GM10248 (cell line): Measurements from ENCODE around the gene ZNF146.
"Not testable (repeated sequence)": the region's sequence is repeated elsewhere in the genome, so short reads cannot be mapped to it uniquely, and the experiment has no call there.

ENCODE experiments used
- CTCF ChIA-PET: fragments of 300-600 bp; sonication (Branson Sonifier 250); formaldehyde crosslinking; extraction: SDS; loops from one replicate; lab custom pipeline; 2021; ENCODE audit warnings: antibody characterized with exemption; lab: Yijun Ruan, JAX
- POLR2A ChIA-PET: fragments of 350-650 bp; sonication (Branson Sonifier 250); formaldehyde crosslinking; extraction: SDS; loops from one replicate; lab custom pipeline; 2020; ENCODE audit warnings: antibody characterized with exemption; lab: Yijun Ruan, JAX
- DNase-seq: peaks from one replicate; pipeline ENCODE4 v3.0.0; 2012; ENCODE audit errors: extremely low spot score
- TF ChIP-seq, protein P1 (sequence below): IDR thresholded peaks from 2 replicates; pipeline ENCODE4 v1.5.1; 2012; ENCODE audit warnings: mild to moderate bottlenecking, low read depth; ENCODE audit errors: extremely low read depth, missing control alignments, control extremely low read depth

Gene ZNF146

DNA sequence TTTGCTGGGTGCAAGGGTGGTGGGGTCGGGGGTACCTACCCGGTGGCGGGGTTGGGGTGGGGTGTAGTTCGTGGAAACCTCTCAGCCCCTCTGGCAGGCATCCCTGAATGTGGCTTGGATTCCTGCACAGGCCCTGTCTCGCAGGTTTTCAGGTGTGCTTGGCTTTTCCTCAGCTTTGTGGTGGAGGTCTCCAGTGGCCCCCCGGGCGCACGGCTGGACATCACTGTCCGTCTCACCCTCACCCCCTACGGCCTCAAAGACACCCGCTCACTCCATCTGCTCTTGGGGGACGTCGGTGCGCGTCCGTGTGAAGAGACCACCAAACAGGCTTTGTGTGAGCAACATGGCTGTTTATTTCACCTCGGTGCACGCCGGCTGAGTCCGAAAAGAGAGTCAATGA is 44.3 kb downstream of the ZNF146 start:
- ChIA-PET POLR2A (no interaction called here), CTCF (no interaction called here)
- TF ChIP-seq, protein P1, sequence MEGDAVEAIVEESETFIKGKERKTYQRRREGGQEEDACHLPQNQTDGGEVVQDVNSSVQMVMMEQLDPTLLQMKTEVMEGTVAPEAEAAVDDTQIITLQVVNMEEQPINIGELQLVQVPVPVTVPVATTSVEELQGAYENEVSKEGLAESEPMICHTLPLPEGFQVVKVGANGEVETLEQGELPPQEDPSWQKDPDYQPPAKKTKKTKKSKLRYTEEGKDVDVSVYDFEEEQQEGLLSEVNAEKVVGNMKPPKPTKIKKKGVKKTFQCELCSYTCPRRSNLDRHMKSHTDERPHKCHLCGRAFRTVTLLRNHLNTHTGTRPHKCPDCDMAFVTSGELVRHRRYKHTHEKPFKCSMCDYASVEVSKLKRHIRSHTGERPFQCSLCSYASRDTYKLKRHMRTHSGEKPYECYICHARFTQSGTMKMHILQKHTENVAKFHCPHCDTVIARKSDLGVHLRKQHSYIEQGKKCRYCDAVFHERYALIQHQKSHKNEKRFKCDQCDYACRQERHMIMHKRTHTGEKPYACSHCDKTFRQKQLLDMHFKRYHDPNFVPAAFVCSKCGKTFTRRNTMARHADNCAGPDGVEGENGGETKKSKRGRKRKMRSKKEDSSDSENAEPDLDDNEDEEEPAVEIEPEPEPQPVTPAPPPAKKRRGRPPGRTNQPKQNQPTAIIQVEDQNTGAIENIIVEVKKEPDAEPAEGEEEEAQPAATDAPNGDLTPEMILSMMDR, result no peak
- no peak for DNase-seq

DNA sequence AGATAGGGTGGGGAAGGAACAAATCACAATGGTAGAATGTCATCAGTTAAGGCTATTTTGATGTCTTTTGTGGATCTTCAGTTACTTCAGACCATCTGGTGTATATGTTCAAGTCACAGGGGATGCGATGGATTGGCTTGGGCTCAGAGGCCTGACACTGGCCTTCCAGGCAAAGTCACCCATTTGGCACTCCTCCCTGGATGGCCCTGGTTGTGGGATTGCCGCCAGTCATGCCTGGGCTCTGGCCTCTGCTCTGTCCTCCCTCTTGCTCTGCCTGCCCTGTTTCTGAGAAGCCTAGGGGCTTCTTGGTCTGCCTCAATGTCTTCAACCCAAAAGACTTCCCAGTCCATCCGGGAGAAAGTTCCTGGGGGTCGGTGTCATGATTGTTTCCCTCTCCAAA is 50.2 kb downstream of the ZNF146 start:
- CTCF ChIA-PET, result no interaction called here
- TF ChIP-seq, protein P1, result no peak
- POLR2A ChIA-PET, result no interaction called here
- no peak for DNase-seq

DNA sequence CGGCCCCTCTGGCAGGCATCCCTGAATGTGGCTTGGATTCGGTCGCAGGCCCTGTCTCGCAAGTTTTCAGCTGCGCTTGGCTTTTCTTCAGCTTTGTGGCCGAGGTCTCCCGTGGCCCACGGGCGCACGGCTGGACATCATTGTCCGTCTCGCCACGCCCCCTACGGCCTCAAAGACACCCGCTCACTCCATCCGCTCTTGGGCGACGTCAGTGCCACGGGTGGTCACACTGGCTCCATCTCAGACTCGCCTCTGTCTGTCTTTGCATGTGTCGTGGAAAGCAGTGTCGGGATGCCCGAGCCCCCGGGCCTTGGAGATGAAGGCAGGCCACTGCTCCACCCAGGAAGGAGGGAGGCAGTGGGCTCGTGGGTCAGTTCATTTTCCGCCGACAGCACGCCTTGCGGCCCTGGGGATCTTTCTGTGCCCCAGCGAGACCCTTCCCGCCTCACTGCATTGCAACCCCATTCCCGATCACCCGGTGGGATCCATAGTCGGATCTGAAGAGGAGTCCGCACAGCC is 51.0 kb downstream of the ZNF146 start:
- DNase-seq, result no peak
- TF ChIP-seq, protein P1, result no peak
- ChIA-PET CTCF (no interaction called here), POLR2A (no interaction called here)

DNA sequence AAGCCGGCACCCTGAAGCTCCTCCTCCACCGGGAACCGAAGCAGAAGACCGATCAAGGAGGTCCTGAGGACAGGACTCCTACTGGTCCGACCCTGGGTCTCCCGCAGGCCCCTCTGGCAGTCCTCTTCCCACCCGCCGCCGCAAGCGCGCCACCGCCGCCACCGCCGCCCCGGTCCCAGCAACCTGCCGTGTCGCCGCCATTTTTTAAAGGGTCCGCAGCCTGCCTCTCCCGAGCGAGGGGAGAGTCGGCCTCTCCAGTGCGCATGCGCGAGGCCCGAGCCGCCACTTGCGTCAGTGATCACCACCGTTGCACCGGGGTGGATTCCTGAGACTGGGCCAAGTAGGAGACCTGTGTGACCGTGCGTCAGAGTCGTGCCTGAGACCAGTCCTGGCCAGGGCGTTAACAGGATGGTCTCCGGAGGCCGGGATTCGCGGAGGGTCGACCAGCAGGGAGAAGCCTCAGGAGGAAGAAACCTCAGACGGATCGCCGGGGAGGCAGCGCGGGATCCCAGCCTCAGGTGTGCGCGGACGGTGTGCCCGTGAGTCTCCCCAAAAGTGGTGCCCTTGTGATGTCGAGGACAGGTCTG is 51.6 kb downstream of the ZNF146 start:
- TF ChIP-seq, protein P1, result no peak
- no peak for DNase-seq
- ChIA-PET POLR2A (no interaction called here), CTCF (no interaction called here)

DNA sequence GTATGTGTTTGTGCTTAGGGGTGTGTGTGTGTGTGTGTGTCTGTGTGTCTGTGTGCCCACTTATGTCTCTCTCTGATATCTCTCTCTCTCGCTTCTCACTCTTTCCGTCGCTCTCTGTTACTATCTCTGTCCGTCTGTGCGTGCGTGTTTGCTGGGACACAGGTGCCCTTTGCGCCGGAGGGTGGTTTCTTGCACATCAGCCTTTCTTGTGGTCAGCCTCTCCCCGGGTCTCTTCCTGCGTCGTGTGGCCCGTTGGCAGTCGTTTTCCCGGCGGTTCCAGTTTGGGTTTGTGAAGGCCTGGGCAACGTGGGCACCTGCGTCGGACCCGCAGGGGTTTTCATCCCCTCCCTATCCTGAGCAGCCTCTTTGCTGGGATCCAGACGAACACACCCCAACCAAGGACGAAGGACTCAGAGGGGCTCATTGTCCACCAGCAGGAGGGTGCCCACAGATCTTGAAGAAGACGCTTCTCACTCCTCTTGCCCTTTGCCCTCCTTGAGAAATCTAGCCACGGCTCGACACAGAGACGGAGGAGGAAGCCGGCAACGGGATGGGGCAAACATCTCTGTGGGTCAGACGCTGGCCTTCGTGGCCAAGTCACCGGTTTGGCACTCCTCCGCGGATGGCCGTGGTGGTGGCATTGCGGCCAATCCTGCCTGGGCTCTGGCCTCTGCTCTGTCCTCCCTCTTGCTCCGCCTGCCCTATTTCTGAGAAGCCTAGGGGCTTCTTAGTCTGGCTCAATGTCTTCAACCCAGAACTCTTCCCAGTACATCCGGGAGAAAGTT is 52.3 kb downstream of the ZNF146 start:
- TF ChIP-seq, protein P1, result no peak
- ChIA-PET CTCF (no interaction called here), POLR2A (no interaction called here)
- DNase-seq, result no peak

DNA sequence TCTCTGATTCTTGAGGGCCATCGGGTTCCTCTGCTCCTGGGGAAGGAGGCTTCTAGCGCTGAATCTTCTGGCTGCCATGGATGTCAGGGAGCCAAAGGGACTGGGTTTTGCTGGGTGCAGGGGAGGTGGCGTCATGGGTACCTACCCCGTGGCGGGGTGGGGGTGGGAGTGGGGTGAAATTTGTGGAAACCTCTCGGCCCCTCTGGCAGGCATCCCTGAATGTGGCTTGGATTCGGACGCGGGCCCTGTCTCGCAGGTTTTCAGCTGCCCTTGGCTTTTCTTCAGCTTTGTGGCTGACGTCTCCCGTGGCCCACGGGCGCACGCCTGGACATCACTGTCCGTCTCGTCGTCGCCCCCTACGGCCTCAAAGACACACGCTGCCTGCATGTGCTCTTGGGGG is 53.2 kb downstream of the ZNF146 start:
- CTCF ChIA-PET, POLR2A ChIA-PET: not testable (repeated sequence)

DNA sequence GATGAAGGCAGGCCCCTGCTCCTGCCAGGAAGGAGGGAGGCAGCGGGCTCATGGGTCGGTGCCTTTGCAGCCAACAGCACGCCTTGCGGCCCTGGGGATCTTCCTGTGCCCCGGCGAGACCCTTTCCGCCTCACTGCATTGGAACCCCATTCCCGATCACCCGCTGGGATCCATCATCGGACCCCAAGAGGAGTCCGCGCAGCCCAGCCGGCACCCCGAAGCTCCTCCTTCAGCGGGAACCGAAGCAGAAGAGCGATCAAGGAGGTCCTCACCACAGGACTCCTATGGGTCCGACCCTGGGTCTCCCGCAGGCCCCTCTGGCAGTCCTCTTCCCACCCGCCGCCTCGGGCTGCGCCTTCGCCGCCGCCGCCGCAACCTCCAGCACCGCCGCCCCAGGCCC is 53.7 kb downstream of the ZNF146 start:
- CTCF ChIA-PET, DNase-seq, POLR2A ChIA-PET: not testable (repeated sequence)

More for the DNA sequence above, 53.2 kb downstream of the ZNF146 start:
- DNase-seq, result not testable (repeated sequence)

DNA sequence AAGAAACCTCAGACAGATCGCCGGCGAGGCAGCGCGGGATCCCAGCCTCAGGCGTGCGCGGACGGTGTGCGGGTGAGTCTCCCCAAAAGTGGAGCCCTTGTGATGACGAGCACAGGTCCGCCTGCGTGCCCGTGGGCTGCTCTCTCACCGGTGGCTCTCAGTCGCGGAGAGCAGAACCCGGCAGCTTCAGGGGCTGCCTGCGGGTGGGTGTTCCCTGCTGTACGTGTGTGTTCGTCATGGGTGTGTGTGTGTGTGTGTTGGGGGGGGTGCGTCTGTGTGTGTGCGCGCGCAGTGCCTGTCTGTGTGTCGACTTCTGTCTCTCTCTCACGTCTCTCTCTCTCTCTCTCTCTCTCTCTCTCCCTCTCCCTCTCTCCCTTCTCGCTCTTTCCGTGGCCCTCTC is 54.4 kb downstream of the ZNF146 start:
- DNase-seq, CTCF ChIA-PET, POLR2A ChIA-PET: not testable (repeated sequence)
